NOMO-1 (cell line): ENCODE data around the gene IGFBP3.

Experiments used
- DNase-seq, 2 experiments: peaks; one replicate each; lab custom pipeline; 2025; ENCODE audit not compliant: unreplicated experiment in 2 of 2; lab: John Stamatoyannopoulos, UW

The IGFBP3 gene

GRCh38 chr7:45923290-45923689, 2.2 kb upstream of the IGFBP3 start:
- DNase-seq, result peak; percentile 47 to 61

DNA sequence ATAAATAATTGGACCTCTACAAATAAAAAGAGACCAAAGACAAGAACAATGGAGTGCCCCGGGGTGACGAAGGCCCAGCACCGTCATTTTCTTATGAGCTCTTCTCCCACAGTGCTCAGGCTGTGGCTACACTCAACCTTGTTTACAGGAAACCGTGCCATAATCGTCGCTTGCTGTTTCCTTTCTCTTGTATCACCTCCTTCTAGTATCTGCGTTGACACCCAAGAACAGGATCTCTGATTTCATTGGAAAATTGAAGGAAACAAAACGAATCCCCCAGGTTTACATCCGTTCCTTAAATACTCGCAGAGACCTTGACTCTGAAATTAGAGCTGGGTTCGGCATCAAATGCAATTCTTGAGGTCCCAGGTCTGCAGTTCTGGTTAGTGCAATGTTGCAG, 1.7 kb upstream of the IGFBP3 start:
- no peak for DNase-seq

GRCh38 chr7:45921699-45922519, 837 bp upstream of the IGFBP3 start:
- peak in 1 of 2 experiments; percentile 12 for DNase-seq

DNA sequence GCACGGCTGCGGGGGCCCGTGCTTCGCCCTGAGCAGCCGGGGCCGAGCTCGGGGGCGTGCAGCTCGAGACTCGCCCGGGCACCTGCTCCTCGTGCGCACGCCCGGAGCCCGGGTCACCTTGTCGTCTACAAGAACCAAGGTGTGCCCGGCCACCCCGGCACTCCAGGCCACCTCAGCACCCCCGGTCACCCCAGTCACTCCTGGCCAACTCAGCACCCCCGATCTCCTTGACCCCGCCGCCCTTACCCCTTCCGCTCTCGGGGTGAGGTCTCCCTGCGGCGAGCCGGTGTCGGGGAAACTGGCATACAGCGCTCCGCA, 268 bp upstream of the IGFBP3 start:
- no peak for DNase-seq

- DNase-seq, result no peak
These were observed 1.0 kb downstream of the IGFBP3 start for GRCh38 chr7:45919993-45920459.

- DNase-seq, result no peak
These were observed 1.8 kb downstream of the IGFBP3 start for GRCh38 chr7:45919231-45919784.

GRCh38 chr7:45918556-45918955, 2.5 kb downstream of the IGFBP3 start:
- no peak for DNase-seq

- peak; percentile 40 to 66 for DNase-seq
These were observed 3.4 kb downstream of the IGFBP3 start for GRCh38 chr7:45917658-45918057.

- DNase-seq, result no peak
These were observed 4.0 kb downstream of the IGFBP3 start for GRCh38 chr7:45917064-45917463.

- DNase-seq, result no peak
These were observed 5.5 kb downstream of the IGFBP3 start for GRCh38 chr7:45915606-45916005.

DNA sequence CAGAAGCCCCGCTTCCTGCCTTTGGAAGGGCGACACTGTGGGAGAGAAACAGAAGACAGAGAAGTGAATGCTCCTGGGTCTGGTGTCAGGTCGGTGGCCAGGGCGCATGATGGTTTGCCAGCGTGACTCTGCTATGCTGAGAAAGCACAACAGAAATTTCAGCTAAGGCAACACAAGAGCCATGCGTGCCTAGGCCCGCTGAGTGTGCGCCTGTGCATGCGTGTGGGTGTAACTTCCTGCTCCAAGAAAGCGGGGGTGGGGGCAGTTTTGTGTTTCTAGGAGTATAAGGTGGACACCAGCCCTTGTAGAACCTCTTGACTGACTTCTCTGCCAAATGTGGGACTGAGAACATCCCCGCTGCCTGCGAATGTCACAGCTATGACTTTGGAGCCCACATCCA, 6.2 kb downstream of the IGFBP3 start:
- DNase-seq, result no peak

DNA sequence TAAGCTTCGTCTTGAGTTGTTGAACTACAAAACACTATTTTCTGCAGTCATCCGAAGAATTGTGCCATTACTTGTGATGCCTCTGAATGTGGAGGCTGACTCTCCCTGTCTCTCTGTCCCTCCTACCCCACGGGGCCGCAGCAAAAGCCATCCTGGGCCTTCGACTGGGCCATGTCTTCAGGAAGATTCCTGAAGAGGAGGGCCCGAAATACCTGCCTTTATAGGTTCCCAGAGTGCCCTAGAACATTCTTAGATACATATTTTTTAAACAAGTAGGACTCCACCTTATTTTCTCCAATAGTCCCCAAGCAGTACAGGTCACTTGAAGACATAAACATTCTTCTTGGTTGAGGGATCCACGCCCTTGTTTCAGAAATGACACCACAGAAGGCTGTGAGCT, 8.1 kb downstream of the IGFBP3 start:
- DNase-seq, result no peak

DNA sequence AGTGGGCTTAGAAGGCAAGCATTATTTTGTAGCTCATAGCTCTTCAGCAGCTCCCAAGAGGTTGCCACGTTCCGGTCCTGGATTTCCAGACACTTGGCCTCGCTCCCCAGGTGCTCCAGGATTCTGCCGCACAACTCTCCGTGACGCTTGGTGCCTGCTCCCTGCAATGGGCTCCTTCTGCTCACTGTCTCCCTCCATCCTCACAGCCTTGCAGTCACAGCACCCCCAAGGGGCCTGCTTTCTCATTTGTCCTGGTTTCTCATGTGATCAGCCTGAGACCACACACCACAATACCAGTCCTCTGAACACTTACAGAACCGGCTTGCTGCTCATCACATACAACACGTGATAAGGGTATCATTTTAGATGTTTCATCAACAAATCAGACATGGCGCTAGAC, 9.8 kb downstream of the IGFBP3 start:
- DNase-seq, result no peak

GRCh38 chr7:45910855-45911254, 10.2 kb downstream of the IGFBP3 start:
- no peak for DNase-seq

DNA sequence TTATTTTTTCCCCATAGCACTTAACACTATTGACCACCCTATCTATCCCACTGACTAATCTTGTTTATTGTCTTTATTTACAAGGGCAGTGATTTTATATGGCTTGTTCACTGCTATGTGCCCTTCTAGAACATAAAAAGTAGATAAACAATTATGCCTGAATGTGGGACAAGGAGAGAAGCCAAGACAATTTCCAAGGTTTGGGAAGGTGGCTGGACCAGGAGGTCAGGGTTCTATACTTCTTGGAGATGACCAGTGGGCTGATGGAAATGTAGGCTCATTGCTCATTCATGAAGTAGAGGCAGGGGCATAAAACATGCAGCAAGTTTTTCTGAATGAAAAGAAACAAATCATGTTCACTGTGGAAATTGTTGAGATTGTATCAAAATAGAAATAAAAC, 11.5 kb downstream of the IGFBP3 start:
- DNase-seq, result no peak

- no peak for DNase-seq
These were observed 18.3 kb downstream of the IGFBP3 start for GRCh38 chr7:45902820-45903219.

- DNase-seq, result no peak
These were observed 19.5 kb downstream of the IGFBP3 start for GRCh38 chr7:45901566-45901965.

DNA sequence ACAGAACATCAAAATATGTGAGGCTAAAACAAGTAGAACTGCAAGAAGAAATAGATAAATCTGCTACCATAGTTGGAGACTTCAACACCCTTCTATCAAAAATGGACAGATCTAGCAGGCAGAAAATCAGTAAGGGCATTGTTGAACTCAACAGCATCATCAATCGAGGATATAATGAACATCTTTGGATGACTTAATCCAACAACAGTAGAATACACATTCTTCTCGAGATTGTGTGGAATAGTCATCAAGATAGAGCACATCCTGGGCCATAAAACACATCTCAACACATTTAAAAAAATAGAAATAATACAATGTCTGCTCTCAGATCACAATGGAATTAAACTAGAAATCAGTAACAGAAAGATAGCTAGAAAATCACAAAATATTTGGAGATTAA, 22.9 kb downstream of the IGFBP3 start:
- DNase-seq, result no peak

DNA sequence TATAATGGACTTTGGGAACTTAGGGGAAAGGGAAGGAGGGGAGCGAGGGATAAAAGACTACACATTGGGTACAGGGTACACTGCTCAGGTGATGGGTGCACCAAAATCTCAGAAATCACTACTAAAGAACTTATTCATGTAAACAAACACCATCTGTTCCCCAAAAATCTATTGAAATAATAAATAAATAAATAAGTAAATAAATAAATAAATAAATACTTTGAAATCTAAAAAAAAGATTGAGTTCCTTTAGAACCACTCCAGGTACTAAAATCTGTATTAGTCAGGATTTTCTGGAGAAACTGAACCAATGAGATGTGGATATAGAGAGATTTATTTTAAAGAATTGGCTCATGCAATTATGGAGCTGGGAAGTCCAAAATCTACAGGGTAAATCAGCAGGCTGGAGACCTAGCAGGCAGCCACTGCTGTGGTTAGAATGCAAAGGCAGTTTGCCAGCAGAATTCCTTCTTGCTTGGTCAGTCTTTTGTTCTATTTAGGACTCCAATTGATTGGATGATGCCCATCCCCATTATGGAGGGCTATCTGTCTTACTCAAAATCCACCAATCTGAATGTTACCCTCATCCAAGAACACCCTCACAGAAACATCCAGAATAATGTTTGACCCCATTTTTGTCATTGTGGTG, 23.9 kb downstream of the IGFBP3 start:
- DNase-seq, result no peak

GRCh38 chr7:45894665-45895062, 26.4 kb downstream of the IGFBP3 start:
- DNase-seq, result no peak

DNA sequence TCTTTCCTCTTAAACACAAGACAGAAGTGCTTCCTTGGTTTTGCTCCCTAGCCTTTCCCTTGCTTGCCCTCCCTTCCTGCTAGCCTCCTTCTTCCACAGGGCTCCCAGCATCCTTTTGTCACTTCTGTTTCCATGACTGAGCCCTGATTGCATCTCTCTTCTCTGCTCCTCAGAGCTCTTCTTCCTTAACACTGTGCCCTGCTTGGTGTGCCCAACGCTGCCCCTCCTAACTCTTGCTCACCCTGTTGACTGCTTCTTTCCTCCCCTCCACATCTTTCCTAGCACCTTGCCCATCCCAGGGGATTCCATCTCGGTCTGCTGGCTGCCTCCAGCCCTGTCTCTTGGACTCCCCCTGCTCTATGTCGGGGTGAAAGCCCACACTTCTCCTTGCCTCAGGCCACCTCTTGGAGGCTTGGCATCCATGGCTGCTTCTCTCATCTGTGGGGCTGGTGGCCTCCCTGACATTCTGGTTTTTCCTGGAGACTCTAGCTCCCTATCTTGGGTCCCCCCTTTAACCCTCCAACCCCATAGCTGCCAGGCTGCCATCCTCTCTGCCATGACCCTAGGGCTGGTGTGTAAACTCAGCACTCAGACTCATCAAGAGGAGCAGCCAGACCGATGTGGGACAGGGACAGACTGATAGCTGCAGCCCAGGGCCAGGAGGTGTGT, 26.9 kb downstream of the IGFBP3 start:
- DNase-seq, result no peak
